Measurements from ENCODE around the gene ZNF670.

The ZNF670 gene

GRCh38 chr1:247096544-247096943 lies 17.9 kb upstream of the ZNF670 start:
- TF ChIP-seq SIN3A (IDR thresholded peaks at IDR 0.05; ENCODE audit: borderline replicate concordance, insufficient read depth, low read length): no peak
- no peak for TF ChIP-seq POLR2AphosphoS5 (IDR thresholded peaks at IDR 0.05; ENCODE audit: low read depth, low read length)
- TF ChIP-seq FOXP2 (optimal IDR thresholded peaks at IDR 0.05; ENCODE audit: borderline replicate concordance, extremely low read depth, extremely low read length, insufficient read depth): no peak
- no peak for TF ChIP-seq TAF1 (IDR thresholded peaks at IDR 0.05; ENCODE audit: borderline replicate concordance, insufficient read depth, low read length)
- TF ChIP-seq REST (IDR thresholded peaks at IDR 0.05; ENCODE audit: insufficient read depth in 1 of 2, low read depth in 2 of 2, low read length in 2 of 2): no peak

GRCh38 chr1:247096112-247096511 lies 17.5 kb upstream of the ZNF670 start:
- TF ChIP-seq POLR2AphosphoS5 (IDR thresholded peaks at IDR 0.05; ENCODE audit: low read depth, low read length): no peak
- TF ChIP-seq TAF1 (IDR thresholded peaks at IDR 0.05; ENCODE audit: borderline replicate concordance, insufficient read depth, low read length): no peak
- no peak for TF ChIP-seq SIN3A (IDR thresholded peaks at IDR 0.05; ENCODE audit: borderline replicate concordance, insufficient read depth, low read length)
- TF ChIP-seq FOXP2 (optimal IDR thresholded peaks at IDR 0.05; ENCODE audit: borderline replicate concordance, extremely low read depth, extremely low read length, insufficient read depth): no peak
- TF ChIP-seq REST (IDR thresholded peaks at IDR 0.05; ENCODE audit: insufficient read depth in 1 of 2, low read depth in 2 of 2, low read length in 2 of 2): no peak

DNA sequence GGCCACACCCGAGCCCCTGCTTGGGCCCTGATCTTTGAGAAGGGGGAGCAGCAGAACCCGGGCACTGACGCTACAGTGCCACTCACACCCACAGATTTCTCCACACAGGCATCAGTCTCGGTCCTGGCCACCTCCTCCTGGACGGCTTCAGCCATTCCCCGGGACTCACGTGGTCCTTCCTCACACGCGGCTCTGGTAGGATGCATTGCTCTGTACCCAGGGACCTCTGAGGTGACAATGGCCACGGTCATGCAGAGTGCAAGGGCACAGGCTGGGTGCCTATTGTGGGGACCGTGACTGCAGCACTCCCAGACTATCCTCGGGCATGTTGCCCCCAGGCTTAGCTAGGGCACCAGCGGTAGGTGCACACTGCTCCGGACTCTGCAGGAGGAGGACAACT lies 11.8 kb upstream of the ZNF670 start:
- TF ChIP-seq SIN3A (IDR thresholded peaks at IDR 0.05; ENCODE audit: borderline replicate concordance, insufficient read depth, low read length): no peak
- no peak for TF ChIP-seq TAF1 (IDR thresholded peaks at IDR 0.05; ENCODE audit: borderline replicate concordance, insufficient read depth, low read length)
- no peak for TF ChIP-seq POLR2AphosphoS5 (IDR thresholded peaks at IDR 0.05; ENCODE audit: low read depth, low read length)
- no peak for TF ChIP-seq FOXP2 (optimal IDR thresholded peaks at IDR 0.05; ENCODE audit: borderline replicate concordance, extremely low read depth, extremely low read length, insufficient read depth)
- TF ChIP-seq REST (IDR thresholded peaks at IDR 0.05; ENCODE audit: insufficient read depth in 1 of 2, low read depth in 2 of 2, low read length in 2 of 2): no peak

GRCh38 chr1:247089616-247090375 lies 11.2 kb upstream of the ZNF670 start:
- TF ChIP-seq FOXP2 (optimal IDR thresholded peaks at IDR 0.05; ENCODE audit: borderline replicate concordance, extremely low read depth, extremely low read length, insufficient read depth): no peak
- no peak for TF ChIP-seq POLR2AphosphoS5 (IDR thresholded peaks at IDR 0.05; ENCODE audit: low read depth, low read length)
- TF ChIP-seq SIN3A (IDR thresholded peaks at IDR 0.05; ENCODE audit: borderline replicate concordance, insufficient read depth, low read length): no peak
- no peak for TF ChIP-seq REST (IDR thresholded peaks at IDR 0.05; ENCODE audit: insufficient read depth in 1 of 2, low read depth in 2 of 2, low read length in 2 of 2)
- no peak for TF ChIP-seq TAF1 (IDR thresholded peaks at IDR 0.05; ENCODE audit: borderline replicate concordance, insufficient read depth, low read length)
